CD4-positive, alpha-beta T cell treated with Interleukin-10 for 1 hour (primary cell): Measurements from ENCODE around the gene ADIG.

Source experiments
- DNase-seq: peaks from one replicate; pipeline ENCODE4 v3.0.0-alpha.2; 2020

Gene ADIG

GRCh38 chr20:38581013-38581412, at the start of gene ADIG:
TSS of gene ADIG (plus strand) at chr20:38581197. CDS start at chr20:38581251, 54 bp downstream.
- DNase-seq, result no peak

DNA sequence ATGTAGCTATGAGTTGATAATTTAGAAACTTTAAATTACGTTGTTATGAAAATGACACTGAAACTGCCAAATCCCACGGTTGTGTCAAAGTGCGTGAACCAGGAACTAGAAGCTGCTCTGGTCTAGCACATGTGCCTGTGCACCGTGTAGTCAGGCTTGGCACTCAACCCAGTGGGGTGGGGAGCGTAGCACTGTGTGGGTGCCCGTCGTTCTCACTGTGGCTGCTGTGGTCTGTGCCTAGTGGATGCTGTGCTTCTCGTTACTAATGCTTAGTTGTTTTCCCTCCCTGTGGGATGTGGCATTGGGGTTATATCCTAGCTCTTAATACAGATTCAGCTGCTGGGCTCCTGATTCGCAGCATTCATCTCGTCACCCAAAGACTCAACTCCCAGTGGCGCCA, 46.2 kb upstream of the ADIG start:
- DNase-seq, result no peak

DNA sequence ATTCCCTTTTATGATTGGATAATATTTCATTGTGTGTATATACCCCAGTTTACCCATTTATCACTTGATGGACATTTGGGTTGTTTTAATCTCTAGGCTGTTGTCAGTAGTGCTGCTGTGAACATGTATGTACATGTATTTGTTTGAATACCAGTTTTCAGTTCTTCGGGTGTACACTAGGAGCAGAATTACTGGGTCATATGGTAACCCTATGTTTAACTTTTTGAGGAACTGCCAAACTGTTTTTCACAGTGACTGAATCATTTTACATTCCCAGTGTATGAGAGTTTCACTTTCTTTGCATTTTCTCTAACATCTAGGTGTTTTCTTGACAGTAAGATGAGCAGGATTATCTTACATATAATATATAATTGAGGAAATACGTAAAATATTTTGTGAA, 44.7 kb upstream of the ADIG start:
- DNase-seq, result no peak

- DNase-seq, result no peak
Observed at GRCh38 chr20:38537176-38537575, 43.8 kb upstream of the ADIG start.

DNA sequence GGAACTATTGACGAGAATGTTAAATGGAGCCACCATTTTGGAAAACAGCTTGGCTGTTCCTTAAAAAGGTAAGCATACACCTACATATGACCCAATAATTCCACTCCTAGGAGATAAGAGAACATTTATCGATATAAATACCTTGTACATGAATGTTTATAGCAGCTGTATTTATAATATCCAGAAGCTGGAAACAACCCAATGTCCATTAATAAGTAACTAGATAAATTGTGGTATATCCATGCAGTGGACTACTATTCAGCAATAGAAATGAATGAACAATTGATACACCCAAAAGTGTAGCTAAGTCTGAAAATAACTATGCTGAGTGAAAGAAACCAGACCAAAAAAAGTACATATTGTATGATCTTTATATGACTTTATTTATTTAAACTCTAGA, 42.2 kb upstream of the ADIG start:
- no peak for DNase-seq

DNA sequence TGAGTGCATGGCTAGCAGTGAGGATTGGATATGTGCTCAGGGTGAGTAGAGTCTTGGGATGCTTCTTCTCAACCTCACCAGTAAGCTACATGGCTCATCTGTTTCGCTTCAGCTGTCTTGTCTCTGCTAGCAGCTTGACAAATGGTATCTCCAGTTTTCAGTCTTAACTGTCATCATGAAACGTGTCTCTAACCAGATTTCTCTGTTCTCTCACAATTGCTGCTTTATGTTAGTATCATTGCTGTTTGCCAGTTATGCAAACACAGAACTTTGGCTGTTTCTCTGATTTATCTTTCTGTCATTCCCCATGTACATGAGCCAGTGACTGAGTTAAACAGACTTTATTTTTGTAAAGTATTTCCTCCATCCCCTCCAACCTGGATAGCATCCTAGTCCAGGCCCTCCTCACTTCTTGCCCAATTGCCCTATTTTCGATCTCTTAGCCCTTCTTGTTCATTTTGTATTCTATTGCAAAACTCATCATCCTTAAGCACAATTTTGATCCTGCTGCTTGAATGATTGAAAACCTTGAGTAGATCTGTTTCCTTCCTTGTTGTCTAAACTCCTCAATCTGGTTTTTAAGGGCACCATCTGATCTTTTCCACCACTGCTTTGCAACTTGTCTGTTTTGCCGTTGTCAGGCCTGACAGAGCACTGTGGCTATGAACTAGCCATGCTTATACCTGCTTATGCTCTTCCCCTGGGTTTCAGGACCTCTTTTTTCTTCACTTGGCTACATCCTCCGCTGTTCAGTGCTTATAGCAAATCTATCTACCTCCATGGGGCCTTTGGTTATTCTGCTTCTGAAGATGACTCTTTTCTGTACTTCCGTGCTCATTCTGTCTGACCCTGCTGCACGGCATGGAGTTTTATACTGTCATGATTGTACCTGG, 37.7 kb upstream of the ADIG start:
- no peak for DNase-seq

- no peak for DNase-seq
Observed at GRCh38 chr20:38545771-38546170, 35.2 kb upstream of the ADIG start.

DNA sequence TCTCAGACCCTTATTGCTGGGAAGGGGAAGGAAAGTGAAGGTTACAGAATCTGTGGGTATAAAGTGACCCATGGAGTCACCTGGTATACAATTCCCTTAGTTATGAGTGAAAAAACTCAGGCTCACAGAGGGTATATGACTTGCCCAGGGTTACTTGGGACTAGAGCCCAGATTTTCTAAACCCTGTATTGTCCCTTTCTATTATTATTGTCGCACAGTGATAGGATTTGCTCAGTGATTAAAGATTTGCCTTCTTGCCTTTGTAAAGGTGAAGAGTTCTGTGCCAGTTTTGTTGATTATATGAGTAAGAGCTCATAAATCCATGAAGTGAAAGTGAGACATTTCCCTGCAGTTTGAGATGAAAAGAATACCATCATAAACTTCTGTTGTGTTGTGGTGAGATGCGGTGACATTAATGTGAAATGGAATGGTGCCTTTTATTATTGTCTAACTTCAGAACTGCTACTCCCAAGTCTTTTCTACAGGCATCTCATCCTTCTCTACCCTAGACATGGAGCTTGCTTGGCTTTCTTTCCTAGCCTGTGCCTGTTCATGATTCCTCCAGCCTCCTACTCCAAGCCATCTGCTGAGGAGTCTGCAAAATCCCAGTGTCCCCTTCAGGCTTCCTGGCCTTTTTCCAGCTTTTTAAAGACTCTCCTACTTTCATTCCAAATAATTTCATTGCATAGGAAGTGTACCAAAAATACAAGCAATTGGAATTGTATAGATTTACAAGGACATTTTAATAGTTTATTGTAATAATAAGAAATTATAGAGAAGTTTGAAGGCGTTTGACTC, 33.5 kb upstream of the ADIG start:
- DNase-seq, result no peak

DNA sequence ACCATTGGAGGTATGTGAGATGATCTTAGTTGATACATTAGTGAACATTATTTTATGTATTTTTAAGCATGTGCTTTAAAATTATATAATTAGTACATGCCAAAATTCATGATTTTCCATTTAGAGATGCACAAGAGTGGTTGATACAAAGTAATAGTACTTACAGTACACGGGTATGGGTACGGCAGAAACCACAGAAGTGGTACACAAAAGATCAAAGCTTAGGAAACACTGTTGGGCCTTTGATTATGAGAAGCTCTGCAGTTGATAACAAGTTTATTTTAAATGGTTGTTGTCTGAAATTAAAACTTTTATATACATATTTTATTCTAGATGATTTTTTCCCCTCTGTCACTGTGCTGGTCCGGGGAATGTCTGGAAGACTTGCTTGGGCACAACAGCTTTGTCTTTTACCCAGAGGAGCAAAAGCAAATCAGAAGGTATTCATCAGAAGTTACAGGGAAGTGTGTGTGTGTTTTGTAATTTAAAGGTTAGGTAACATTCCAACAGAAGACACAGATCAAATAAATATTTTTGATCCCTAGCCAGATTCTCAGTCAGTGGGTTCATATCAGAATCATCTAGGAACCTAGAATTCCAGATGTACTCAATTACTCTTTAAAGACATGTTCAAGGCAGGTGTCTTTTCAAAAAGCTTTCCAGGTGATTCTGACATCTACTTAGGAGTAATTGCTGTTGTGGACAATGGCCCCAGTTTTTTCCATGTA, 32.5 kb upstream of the ADIG start:
- DNase-seq, result peak; percentile 7

DNA sequence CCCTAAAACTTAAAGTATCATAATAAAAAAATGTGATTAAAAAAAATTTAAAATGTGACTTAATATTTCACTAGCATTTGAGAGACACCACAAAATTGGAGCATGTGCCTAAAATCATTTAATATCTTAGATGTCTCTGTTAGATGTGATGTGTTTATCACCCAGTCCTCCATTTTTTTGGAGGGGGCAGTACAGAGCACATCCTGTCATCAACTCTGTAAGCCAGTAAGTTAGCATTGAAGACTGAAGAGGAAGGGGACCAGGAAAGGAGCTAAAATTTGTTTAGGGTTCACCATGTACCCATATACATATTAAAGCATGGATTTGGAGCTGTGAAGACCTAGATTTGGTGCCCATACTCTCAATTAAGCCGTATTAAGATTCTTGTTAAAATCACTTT, 30.7 kb upstream of the ADIG start:
- DNase-seq, result no peak

DNA sequence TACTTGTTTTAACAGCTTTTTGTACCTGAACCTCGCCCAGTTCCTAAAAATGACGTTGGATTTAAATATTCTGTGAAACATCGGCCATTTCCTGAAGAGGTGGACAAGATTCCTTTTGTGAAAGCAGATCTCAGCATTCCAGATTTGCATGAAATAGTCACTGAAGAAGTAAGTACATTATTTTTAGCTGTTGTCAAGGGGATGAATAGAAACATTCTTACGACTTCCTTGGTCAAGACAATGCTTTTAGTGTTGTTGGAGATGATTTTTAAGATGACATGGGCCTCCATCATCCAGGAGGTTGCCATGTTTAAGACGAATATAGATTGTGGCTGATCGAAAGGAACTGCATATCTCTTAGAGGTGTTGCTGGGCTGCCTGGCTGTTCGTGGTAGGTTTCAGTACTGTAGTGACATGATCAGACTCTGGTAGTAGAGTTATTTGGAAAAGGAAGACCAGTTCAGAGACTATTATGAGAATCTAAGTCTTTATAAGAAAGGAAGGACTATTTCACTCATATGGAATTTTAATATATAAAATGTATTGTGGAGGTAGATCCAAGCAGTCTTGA, 29.9 kb upstream of the ADIG start:
- DNase-seq, result no peak

GRCh38 chr20:38554986-38555385, 26.0 kb upstream of the ADIG start:
- DNase-seq, result no peak

GRCh38 chr20:38555395-38555794, 25.6 kb upstream of the ADIG start:
- no peak for DNase-seq

GRCh38 chr20:38557174-38557573, 23.8 kb upstream of the ADIG start:
- no peak for DNase-seq

DNA sequence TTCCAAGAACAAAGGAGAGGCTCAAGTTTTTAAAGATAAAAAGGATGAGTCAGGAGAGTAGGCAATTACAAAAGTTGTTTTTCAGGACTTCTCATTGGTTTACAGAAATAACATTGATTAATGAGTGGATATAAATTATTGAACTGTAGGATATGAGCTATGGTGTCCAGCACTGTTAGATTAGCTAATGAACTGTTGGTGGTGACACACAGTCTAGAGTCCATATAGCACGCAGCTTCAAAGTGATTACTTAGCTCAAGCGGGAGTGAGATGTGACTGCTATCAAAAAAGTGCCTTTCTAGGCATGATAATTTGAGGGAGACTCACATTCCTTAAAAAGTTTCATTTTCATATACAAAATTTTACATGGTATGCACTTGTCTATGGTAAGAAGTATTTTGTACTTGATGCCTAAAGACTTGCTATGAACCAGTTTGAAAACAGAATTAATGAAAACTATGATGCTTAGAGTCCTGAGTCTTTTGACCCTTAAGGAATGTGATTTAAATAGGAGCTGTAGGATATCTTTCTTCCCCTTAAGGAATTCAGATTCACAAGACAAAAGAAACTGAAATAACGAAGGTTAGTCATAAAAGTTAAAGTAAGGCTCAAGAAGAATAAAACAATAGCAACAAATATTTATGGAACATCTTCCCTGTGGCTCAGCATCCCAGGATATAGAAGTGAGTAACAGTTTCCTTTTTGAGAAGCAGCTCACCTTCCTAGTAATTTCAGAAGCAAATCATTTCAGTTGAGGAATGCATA, 22.2 kb upstream of the ADIG start:
- DNase-seq, result no peak

DNA sequence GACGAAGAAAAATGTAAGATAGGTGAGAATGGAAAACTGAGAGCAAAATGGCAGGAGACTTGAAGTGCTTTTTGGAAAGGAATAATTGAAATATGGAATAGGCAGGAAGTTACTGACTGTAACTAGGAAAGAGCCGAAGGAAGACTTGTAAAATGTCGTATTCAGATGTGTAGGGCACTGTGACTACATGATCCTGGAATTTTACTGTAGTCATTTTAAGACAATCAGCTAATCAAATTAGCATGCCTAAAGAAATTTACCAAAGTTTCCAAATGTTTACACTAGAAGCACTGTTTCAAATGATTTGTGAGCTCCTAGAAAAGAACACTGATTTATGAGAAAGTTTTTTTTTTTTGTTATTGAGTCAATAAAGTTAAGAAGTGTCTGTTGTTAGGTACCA, 21.2 kb upstream of the ADIG start:
- no peak for DNase-seq

- no peak for DNase-seq
Observed at GRCh38 chr20:38563802-38564431, 17.1 kb upstream of the ADIG start.

DNA sequence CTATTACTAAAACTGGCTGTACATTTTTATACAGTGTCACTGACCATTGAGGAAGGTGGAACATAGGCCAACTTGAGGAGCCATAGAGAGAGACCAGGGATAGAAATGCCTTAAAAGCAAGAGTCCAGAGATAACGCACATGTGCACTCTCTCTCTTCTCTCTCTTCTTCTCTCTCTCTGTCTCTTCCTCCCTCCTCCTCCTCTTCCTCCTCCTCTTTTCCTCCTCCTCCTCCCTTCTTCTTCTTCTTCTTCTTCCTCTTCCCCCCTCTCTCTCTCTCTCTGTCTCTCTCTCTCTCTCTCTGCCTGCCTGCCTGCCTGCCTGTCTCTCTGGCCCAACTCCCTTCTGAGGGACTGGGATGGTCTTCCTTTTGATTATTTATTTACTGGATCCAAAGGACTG, 16.3 kb upstream of the ADIG start:
- no peak for DNase-seq

DNA sequence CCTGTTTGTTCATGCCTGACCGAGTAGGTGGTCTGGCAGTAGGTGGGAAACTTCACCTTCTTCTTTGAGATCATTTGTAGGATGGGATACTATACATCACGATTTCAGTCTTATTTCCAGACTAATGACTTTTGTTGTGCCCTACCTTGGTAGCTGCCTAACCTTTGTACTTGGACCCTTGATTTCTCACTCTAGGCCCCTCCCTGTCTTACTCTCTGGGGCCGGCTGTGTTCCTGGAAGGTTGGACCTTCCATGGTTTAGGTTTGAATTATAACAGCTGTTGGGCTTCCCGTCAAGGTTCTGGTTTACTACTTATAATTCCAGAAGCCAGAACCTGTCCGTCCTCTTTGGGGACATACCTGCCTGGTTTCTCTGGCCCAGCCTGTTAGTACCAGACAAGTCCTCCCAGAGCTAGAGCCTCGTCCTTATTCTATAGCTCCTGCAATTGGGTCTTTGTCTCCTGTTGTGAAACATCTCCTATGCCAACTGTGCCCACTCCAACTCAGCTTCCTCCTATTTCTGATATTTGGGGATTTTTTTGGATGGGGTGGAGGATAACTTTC, 14.9 kb upstream of the ADIG start:
- DNase-seq, result no peak

GRCh38 chr20:38569747-38570525, 11.1 kb upstream of the ADIG start:
- no peak for DNase-seq

- DNase-seq, result no peak
Observed at GRCh38 chr20:38573413-38573812, 7.6 kb upstream of the ADIG start.
